ENCODE measurements around the gene SEMA5B.

SEMA5B gene

GRCh38 chr3:122985539-122985938 lies 42.0 kb downstream of the SEMA5B start:
- TF ChIP-seq CTCF (IDR thresholded peaks at IDR 0.05; ENCODE audit: borderline replicate concordance, insufficient read depth, low read depth, low read length), result no peak

GRCh38 chr3:122984650-122985049 lies 42.9 kb downstream of the SEMA5B start:
- TF ChIP-seq CTCF (IDR thresholded peaks at IDR 0.05; ENCODE audit: borderline replicate concordance, insufficient read depth, low read depth, low read length), result no peak

More at GRCh38 chr3:122985539-122985938, 42.0 kb downstream of the SEMA5B start:
- H3K4me3 ChIP-seq (ENCODE audit: low read depth, low read length), result no peak overlapping the region

DNA sequence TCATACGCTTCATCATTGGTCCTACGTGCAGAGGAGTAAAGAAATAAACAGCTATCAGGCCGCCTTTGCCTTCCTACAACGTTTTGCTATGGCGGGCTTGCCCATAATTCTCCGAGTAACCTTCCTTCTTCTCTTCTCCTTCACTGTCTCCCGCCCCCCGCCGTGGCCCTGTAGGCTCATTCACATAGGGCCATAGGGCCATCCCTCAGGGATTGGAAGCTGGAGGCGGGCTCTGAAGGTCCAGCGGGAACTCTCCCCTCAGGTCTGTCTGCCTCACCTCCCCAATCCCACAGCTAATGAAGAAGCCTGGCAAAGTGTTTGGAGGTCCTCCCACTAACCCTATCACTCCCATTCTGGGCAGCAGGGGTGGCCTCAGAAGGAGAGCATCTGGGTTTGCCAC lies 43.6 kb downstream of the SEMA5B start:
- no peak overlapping the region for H3K4me3 ChIP-seq (ENCODE audit: low read depth, low read length)
- no peak for TF ChIP-seq CTCF (IDR thresholded peaks at IDR 0.05; ENCODE audit: borderline replicate concordance, insufficient read depth, low read depth, low read length)

More at GRCh38 chr3:122984650-122985049, 42.9 kb downstream of the SEMA5B start:
- H3K4me3 ChIP-seq (ENCODE audit: low read depth, low read length), result no peak overlapping the region

DNA sequence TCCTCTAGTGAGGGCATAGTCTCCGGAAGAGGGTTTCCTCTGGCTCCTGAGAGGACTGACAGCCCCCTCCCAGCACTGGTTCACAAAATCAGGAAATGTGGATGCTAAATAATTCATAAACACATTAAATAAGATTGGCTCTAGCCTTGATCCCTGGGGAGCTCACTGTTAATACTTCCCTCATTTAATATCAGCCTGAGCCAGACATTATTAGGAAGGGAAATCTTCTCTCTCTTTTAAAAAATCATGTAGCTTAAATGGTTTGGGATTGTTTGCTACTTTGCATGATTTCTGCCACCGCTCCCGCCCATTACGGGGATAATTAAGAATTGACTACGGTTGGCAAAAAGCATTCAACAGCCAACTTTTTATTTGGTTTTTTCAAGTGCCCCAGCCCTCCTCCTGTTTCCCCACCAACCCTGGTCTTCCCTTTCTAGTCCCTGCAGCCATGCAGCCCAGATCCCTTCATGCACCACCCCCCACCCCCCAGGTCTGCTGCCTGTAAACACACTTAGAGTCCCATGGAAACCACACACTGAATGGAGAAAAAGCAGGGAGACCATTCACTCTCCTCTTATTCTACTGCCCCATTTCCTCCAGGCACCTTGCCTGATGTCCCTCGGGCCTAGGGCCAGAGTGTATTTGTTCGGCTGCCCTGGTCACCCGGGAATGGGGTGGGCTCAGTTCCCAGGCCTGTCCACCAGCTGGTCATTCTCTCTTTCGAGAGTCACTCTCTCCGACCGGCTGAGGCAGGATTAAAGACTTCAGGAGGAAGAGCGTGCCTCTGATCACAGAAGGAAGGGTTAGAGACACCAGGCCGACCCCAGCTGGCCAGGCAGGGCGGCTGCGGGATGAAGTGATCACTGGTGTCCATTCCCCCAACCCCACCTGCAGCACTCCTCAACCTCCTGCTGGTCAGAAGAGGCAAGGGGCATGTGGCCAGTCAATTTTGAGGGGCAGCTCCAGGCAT lies 45.1 kb downstream of the SEMA5B start:
- no peak overlapping the region for H3K4me3 ChIP-seq (ENCODE audit: low read depth, low read length)
- TF ChIP-seq CTCF (IDR thresholded peaks at IDR 0.05; ENCODE audit: borderline replicate concordance, insufficient read depth, low read depth, low read length), result no peak

DNA sequence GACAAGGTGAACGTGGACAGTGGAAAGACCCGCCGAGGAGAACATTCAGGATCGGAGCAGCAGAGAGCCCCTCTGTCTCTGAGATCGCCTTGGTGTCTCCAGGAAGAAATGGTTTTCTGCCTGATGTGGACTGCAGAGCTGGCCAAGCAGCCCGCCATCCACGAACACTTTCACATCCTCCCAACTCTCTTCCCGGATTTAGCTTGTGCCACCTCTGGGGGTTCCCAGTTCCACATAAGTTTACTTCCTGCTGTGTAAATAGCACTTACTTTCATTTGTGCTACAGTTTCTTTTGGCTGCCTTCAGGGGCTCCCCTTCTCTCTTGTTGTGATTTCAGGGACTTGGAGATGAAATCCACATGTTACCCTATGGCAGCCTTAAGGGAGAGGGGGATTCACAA lies 48.4 kb downstream of the SEMA5B start:
- no peak for TF ChIP-seq CTCF (IDR thresholded peaks at IDR 0.05; ENCODE audit: borderline replicate concordance, insufficient read depth, low read depth, low read length)
- H3K4me3 ChIP-seq (ENCODE audit: low read depth, low read length), result no peak overlapping the region

DNA sequence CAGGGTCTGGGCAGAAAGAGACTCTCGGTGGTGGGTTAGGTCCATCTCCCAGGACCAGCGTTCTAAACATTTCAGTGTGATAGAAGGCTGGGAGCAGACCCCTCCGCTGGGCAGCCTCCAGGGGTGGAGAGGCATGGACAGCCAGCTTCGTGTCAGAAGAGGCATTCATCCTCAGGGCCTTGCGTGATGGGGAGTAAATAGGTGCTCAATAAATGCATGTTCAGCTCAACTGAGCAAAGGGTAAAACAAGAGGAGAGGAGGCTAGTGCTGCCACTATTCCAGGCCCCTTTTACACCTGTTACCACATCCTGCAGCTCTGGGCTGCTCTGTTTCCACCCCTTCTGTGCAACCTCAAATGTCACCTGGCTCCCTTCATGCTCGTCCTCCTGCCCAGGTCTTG lies 49.0 kb downstream of the SEMA5B start:
- no peak overlapping the region for H3K4me3 ChIP-seq (ENCODE audit: low read depth, low read length)
- TF ChIP-seq CTCF (IDR thresholded peaks at IDR 0.05; ENCODE audit: borderline replicate concordance, insufficient read depth, low read depth, low read length), result no peak
